Measurements from ENCODE around the gene WAC. TPM values are rescaled to one million over a fixed set of nuclear protein-coding genes. Genes with fewer than 3 reads are reported as not detected.

WAC gene
- total RNA-seq, 2 donors from 2014 or later = 78.3 to 135 TPM

GRCh38 chr10:28612877-28613276, 80.0 kb downstream of the WAC start:
- Histone ChIP-seq H3K36me3 (peaks cover 10% of the 10 kb centered on the region), H3K9ac (ENCODE audit: low read depth in 2 of 2, low read length in 2 of 2) (no peak overlapping the region), H3K9me3 (no peaks in the 10 kb centered on the region), H3K4me1 (no peaks in the 10 kb centered on the region), H3K27me3 (no peaks in the 10 kb centered on the region), H3K27ac (no peak overlapping the region), H3K4me3 (no peak overlapping the region)
- intact Hi-C loops (cut with DNase I) = no loop called here
- no peak for DNase-seq
- no peak for TF ChIP-seq CTCF (IDR thresholded peaks at IDR 0.05)

GRCh38 chr10:28616514-28616913, 83.6 kb downstream of the WAC start:
- DNase-seq = no peak
- Histone ChIP-seq H3K4me1 (no peaks in the 10 kb centered on the region), H3K27ac (no peak overlapping the region), H3K9ac (ENCODE audit: low read depth in 2 of 2, low read length in 2 of 2) (no peak overlapping the region), H3K36me3 (peaks cover 6% of the 10 kb centered on the region), H3K4me3 (no peak overlapping the region), H3K27me3 (no peaks in the 10 kb centered on the region), H3K9me3 (no peaks in the 10 kb centered on the region)
- intact Hi-C loops (cut with DNase I) = no loop called here
- no peak for TF ChIP-seq CTCF (IDR thresholded peaks at IDR 0.05)

GRCh38 chr10:28619455-28619854, 86.5 kb downstream of the WAC start:
- H3K36me3 ChIP-seq = peaks cover 6% of the 10 kb centered on the region
- intact Hi-C loops (cut with DNase I) = no loop called here

DNA sequence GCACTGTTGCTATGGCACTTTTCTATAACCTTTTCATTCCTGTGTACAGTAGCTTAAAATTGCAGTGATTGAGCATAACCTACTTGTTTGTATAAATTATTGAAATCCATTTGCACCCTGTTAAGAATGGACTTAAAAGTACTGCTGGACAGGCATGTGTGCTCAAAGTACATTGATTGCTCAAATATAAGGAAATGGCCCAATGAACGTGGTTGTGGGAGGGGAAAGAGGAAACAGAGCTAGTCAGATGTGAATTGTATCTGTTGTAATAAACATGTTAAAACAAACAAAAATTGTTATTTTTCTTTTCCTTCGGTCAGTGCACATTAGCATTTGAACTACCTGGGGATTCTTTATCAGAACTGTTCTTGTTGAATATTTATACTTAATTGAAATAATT, 87.3 kb downstream of the WAC start:
- H3K9ac ChIP-seq (ENCODE audit: low read depth in 2 of 2, low read length in 2 of 2) = no peak overlapping the region
- intact Hi-C loops (cut with DNase I) = loop anchor here (10.0 kb wide), 1 partner anchor 185 kb away; no protein-coding TSS in a partner anchor
- peaks cover 6% of the 10 kb centered on the region for H3K36me3 ChIP-seq
- H3K4me1 ChIP-seq = no peaks in the 10 kb centered on the region
- H3K4me3 ChIP-seq = no peak overlapping the region
- H3K9me3 ChIP-seq = no peaks in the 10 kb centered on the region
- no peaks in the 10 kb centered on the region for H3K27me3 ChIP-seq
- DNase-seq = no peak
- H3K27ac ChIP-seq = no peak overlapping the region
- TF ChIP-seq CTCF (IDR thresholded peaks at IDR 0.05) = no peak

More at GRCh38 chr10:28619455-28619854, 86.5 kb downstream of the WAC start:
- no peaks in the 10 kb centered on the region for H3K9me3 ChIP-seq
- H3K27ac ChIP-seq = no peak overlapping the region
- no peak overlapping the region for H3K4me3 ChIP-seq
- DNase-seq = no peak
- no peaks in the 10 kb centered on the region for H3K27me3 ChIP-seq
- no peak overlapping the region for H3K9ac ChIP-seq (ENCODE audit: low read depth in 2 of 2, low read length in 2 of 2)
- no peaks in the 10 kb centered on the region for H3K4me1 ChIP-seq
- TF ChIP-seq CTCF (IDR thresholded peaks at IDR 0.05) = no peak

- no peaks in the 10 kb centered on the region for H3K9me3 ChIP-seq
- no peak for DNase-seq
- no peaks in the 10 kb centered on the region for H3K36me3 ChIP-seq
- H3K4me3 ChIP-seq = no peak overlapping the region
- intact Hi-C loops (cut with DNase I) = loop anchor here (10.0 kb wide), 1 partner anchor 189 kb away; no protein-coding TSS in a partner anchor
- H3K9ac ChIP-seq (ENCODE audit: low read depth in 2 of 2, low read length in 2 of 2) = no peak overlapping the region
- no peak for TF ChIP-seq CTCF (IDR thresholded peaks at IDR 0.05)
- no peak overlapping the region for H3K27ac ChIP-seq
- H3K27me3 ChIP-seq = no peaks in the 10 kb centered on the region
- no peaks in the 10 kb centered on the region for H3K4me1 ChIP-seq
Observed at GRCh38 chr10:28623483-28623882, 90.6 kb downstream of the WAC start.
